Measurements from ENCODE around the gene AMBRA1.

Gene AMBRA1

GRCh38 chr11:46429717-46430116 is 164.1 kb downstream of the AMBRA1 start:
- TF ChIP-seq TCF12 (IDR thresholded peaks at IDR 0.05; ENCODE audit: low read depth): no peak
- no peak for TF ChIP-seq YY1 (IDR thresholded peaks at IDR 0.05; ENCODE audit: low read depth)
- no peak for TF ChIP-seq RAD21 (IDR thresholded peaks at IDR 0.05; ENCODE audit: low read depth)
- TF ChIP-seq USF1 (IDR thresholded peaks at IDR 0.05): no peak
- TF ChIP-seq ZBTB7A (IDR thresholded peaks at IDR 0.05; ENCODE audit: low read depth): no peak
- TF ChIP-seq CEBPB (IDR thresholded peaks at IDR 0.05): no peak
- TF ChIP-seq CREB1 (IDR thresholded peaks at IDR 0.05; ENCODE audit: low read depth): no peak
- TF ChIP-seq NFIC (IDR thresholded peaks at IDR 0.05): no peak
- no peak for TF ChIP-seq EP300 (IDR thresholded peaks at IDR 0.05; ENCODE audit: borderline replicate concordance)

- no peak for TF ChIP-seq EGR1 (IDR thresholded peaks at IDR 0.05)
Measured at GRCh38 chr11:46427364-46427763, 166.5 kb downstream of the AMBRA1 start.

GRCh38 chr11:46426233-46426991 is 167.4 kb downstream of the AMBRA1 start:
- TF ChIP-seq TAF1 (IDR thresholded peaks at IDR 0.05; ENCODE audit: low read depth) (no peak), EP300 (IDR thresholded peaks at IDR 0.05; ENCODE audit: borderline replicate concordance) (no peak), NFIC (IDR thresholded peaks at IDR 0.05) (no peak), TEAD4 (IDR thresholded peaks at IDR 0.05) (no peak), EGR1 (IDR thresholded peaks at IDR 0.05) (no peak), MAX (IDR thresholded peaks at IDR 0.05) (no peak), ZBTB7A (IDR thresholded peaks at IDR 0.05; ENCODE audit: low read depth) (no peak), FOXM1 (IDR thresholded peaks at IDR 0.05; ENCODE audit: borderline replicate concordance, low read depth) (no peak), RAD21 (IDR thresholded peaks at IDR 0.05; ENCODE audit: low read depth) (no peak), CEBPB (IDR thresholded peaks at IDR 0.05) (no peak), TCF12 (IDR thresholded peaks at IDR 0.05; ENCODE audit: low read depth) (no peak), REST (IDR thresholded peaks at IDR 0.05; ENCODE audit: low read depth) (no peak), YY1 (IDR thresholded peaks at IDR 0.05; ENCODE audit: low read depth) (no peak), USF1 (IDR thresholded peaks at IDR 0.05) (no peak)

GRCh38 chr11:46422588-46422987 is 171.2 kb downstream of the AMBRA1 start:
- TF ChIP-seq TCF12 (IDR thresholded peaks at IDR 0.05; ENCODE audit: low read depth): no peak
- no peak for TF ChIP-seq MAX (IDR thresholded peaks at IDR 0.05)
- no peak for TF ChIP-seq CREB1 (IDR thresholded peaks at IDR 0.05; ENCODE audit: low read depth)
- no peak for TF ChIP-seq ZBTB7A (IDR thresholded peaks at IDR 0.05; ENCODE audit: low read depth)

- no peak for TF ChIP-seq CEBPB (IDR thresholded peaks at IDR 0.05)
- no peak for TF ChIP-seq MAX (IDR thresholded peaks at IDR 0.05)
- TF ChIP-seq EGR1 (IDR thresholded peaks at IDR 0.05): no peak
- no peak for TF ChIP-seq TEAD4 (IDR thresholded peaks at IDR 0.05)
- TF ChIP-seq YY1 (IDR thresholded peaks at IDR 0.05; ENCODE audit: low read depth): no peak
- TF ChIP-seq CREB1 (IDR thresholded peaks at IDR 0.05; ENCODE audit: low read depth): no peak
- TF ChIP-seq USF1 (IDR thresholded peaks at IDR 0.05): no peak
- no peak for TF ChIP-seq RAD21 (IDR thresholded peaks at IDR 0.05; ENCODE audit: low read depth)
- no peak for TF ChIP-seq NFIC (IDR thresholded peaks at IDR 0.05)
- TF ChIP-seq REST (IDR thresholded peaks at IDR 0.05; ENCODE audit: low read depth): no peak
- no peak for TF ChIP-seq FOXM1 (IDR thresholded peaks at IDR 0.05; ENCODE audit: borderline replicate concordance, low read depth)
Measured at GRCh38 chr11:46421257-46421880, 172.5 kb downstream of the AMBRA1 start.

Data from Ishikawa (cell line).